SW480 (cell line): ENCODE data around the gene E2F3.
A peak's percentile ranks its signal among the peaks of the same experiment; 100 is the strongest.

Source experiments
- DNase-seq: peaks from one replicate; pipeline ENCODE4 v3.0.0-alpha.2; 2016; ENCODE audit warnings: low spot score

E2F3 gene

DNA sequence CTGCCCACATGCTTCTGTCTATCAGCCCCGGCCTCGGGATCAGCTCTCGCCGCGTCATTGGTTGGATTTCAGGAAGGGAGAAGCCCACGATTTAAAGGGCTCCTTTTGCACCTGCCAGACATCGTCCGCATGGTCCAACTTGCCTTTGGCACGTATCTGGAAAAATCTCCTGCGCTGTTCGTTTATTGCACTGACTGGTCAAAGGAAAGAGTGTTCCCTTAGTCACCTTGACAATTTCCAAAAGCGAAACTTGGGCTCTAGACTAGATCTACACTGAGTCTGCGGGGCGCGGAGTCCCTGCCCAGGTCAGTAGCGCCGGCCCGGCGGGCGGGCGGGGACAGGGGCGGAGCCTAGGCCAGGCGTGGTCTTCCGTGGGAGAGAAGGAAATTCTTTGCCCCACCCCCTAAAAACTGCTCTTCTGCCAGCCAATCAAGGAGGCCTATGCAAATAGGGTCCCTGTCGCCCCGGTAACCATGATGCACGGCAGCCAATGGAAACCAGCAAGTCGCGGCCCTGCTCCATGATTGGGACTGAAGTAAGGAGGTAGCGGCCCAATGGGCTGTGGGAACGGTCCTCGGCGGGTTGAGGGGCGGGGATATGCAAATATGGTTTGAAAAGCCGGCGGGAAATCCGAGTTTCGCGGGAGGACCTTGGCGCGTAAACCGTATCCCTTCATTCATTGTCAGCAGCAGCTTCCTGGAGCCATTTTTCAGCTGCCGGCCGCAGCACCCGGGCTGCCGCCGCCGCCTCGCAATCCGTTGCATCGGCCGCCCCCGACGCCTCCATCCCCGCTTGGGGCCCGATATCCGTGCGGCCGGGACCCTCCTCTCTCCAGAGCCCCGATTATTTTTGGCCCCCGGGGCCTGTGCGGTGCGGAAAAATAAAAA is at the start of gene E2F3:
E2F3 (plus strand) TSS at position 675 of the 887 bp plus-strand sequence. CDS start 354 bp downstream, outside the sequence.
- peak; percentile 99 for DNase-seq

DNA sequence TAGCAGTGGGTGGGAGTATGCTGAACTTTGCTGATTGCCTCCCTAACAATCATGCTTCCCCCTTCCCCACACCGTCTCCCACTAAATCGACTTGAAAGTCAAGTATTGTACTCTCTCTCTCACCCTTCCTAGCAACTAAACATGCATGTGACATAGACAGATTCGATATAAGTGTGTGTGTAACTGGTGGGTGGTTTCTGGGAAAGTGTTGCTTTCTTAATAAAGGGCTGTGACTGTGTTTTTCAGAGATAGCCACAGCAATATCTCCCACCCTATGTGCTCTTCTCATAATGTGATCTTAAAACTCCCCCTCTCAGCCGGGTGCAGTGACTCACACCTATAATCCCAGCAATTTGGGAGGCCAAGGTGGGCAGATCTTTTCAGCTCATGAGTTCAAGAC is 49.3 kb upstream of the E2F3 start:
- DNase-seq, result no peak

DNA sequence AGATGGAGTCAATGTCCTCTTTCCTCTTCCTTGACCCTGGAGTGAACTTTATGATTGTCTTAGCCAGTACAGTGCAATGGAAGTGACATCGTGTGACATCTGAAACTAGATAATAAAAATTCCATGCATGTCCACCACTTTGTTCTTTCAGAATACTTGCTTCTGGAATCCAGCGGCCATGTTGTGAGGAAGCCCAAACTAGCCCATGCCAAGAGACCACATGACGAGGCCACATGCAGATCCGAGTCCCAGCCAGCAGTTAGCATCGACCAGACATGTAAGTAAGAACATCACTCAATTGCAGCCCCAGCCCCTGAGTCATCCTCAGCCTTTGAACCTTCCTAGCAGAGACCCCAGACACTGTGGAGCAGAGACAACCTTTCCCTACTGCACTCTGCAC is 48.5 kb upstream of the E2F3 start:
- no peak for DNase-seq

DNA sequence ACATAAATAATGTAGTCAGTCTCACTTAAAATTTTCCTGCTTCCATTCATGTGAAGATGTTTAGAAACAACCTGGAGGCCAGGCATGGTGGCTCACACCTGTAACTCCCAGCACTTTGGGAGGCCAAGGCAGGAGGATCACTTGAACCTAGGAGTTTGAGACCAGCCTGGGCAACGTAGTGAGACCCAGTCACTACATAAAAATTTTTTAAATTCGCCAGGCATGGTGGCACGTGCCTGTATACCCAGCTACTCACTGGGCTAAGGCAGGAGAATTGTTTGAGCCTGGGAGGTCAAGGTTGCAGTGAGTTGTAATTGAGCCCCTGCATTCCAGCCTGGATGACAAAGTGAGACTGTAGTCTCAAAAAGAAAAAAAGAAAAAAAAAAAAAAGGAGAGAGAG is 47.3 kb upstream of the E2F3 start:
- no peak for DNase-seq

DNA sequence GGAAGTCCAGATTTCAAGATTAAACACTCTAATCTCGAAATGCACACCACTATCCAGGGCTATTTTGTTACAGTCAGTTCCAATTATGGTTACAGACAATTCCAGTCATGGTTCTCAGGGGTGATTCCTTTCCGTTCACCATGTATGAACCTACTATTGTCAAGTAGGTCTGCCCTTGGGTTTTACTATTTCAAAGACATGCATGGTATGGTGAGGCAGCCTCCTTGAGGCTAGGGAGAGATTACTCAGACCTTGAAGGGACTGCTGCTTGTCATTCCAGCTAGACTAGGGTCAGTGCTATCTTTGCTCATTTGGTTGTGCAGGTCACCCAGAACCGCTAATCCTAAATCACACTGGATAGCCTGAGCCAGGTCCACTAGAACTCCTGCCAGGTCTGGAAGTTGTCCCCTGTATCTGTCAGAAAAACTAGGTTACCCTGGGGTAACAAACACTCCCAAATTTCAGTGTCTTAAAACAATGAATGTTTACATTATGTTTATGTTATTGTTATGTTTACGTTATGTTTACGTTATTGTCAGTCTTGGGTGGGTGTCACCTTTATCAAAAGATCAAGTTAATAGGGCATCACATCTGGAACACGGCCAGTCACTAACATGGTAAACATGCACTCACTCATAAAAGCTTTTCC is 41.1 kb upstream of the E2F3 start:
- DNase-seq, result no peak

DNA sequence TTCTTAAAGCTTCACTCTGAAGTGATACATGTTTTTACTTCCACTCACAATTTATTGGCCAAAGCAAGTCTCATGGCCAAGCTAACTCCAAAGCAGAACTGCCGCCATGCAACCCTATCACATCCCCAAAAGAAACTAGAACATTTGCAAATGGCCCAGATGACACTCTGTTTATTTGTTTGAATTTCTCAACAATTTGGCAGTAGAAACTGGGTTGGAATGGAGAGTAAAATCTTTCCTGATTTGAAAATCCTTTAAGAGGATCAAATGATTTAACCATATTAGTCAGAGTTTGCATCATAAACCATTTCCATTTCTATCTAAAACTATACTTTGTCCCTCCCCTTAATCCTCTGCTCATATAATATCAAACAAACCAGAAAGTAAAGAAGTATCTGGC is 39.1 kb upstream of the E2F3 start:
- no peak for DNase-seq

DNA sequence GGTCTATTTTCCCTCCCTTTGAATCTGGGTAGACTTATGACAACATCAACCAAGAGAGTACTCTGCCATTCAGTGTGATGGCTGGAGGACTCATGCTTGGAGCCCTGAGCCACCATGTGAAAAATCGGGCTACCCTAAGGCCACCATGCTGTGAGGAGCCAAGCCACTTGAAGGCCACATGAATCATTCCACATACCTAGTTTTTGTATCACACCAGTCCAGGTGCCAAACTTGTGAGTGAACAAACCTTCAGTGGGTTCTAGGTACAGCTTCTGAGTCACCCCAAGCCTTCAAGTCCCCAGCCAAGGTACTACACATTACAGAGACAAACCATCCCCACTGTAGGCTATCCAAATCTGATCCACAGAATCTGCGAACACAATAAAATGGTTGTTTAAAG is 37.4 kb upstream of the E2F3 start:
- no peak for DNase-seq

DNA sequence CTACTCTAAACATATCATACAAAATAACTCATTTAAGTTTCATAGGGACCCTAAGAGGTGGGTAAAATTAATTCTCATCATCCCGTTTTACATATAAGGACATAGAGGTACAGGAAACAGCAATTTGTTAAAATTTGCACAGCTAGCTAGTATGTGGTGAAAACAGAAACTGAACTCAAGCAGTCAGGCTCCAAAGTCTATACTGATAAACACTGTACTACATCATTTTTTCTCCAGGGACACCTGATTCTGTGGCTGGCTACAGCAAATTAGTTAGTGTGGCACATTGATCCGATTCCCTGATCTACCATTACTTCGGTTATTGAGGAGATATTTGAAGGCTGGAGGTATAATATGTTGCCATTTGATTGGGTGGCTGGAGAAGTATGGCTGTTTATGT is 36.2 kb upstream of the E2F3 start:
- DNase-seq, result no peak

DNA sequence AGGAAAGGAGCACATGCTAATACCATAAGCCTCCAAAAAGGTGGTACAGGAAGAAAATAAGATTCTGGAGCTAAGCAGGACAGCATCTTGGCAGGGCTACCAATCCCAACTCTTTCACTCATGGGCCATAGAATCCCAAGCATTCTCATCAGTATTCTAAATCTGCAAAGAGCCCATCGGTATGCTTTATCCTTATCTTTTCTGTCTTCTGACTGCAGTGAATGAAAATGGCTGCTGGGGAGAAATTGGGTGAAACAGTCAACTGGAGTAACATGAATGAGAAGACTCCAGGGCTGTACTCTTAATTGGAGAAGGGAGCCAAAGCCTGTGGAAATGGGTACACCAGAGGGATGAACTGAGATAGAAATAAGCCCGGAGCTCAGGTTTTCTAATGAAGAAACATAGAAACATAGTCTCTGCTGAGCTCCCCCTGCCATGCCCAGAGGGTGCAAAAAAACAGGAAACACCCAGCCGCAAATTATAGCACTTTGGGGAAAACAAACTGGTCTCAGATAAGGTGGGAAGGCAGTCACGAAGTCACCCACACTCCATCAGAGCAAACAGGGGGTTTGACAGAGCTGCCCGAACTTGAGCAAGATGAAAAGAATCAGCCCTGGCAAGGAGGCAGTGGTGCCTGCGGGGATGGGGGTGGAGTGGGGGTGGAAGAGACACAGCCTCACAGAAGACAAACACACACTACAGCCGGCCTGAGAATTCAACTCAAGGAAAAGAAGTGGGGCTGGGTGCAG is 35.4 kb upstream of the E2F3 start:
- DNase-seq, result no peak

DNA sequence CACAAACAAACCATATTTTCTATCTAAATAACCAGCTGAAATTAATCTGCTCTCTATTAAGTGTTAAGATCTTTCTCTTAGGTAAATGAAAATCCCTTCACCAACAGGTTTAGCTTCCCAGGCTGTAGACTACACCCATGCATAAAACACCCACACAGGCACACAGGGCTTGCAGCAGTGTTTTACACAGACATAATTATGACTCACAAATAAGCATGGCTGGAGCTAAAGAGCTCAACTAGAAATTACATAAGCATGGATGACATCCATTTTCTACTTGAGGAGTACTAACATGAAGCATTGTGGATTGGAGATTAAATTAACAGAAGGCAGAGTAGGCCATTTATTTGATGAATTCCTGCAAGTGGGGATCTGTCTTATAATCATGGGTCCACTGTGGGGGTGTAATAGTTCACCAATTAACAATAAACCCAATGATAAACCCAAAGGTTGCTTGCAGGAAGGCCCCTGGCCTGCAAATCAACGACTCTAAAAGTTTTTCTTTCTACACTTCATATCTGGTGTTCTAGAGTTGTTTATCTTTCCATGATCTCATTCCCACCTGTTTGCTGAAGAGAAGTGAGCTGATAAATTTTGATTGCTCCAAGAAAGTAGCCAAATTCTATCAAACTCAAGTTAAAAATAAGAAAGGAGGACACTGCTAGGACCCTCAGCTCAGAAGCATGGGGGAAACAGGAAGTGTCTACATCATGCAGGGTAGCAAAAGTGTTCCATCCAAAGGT is 33.8 kb upstream of the E2F3 start:
- DNase-seq, result peak; percentile 5

DNA sequence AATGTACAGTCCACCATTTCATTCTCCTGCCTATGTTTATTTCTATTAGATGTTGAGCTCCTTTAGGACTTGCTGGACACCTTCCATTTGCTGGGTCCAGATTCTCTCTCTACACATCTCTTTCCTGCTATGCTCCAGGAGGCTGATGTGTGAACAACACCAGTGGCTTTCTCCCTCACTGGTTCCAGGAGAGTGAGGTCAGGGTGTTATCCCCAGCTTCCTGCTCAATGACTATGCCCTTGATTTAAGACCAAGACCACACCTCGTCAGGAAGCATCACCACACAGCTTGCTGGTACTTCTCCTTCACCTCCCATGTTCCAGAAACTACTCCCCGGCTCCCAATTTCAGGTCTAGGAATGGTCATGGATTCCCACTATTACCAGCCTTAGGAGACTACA is 31.3 kb upstream of the E2F3 start:
- DNase-seq, result no peak

DNA sequence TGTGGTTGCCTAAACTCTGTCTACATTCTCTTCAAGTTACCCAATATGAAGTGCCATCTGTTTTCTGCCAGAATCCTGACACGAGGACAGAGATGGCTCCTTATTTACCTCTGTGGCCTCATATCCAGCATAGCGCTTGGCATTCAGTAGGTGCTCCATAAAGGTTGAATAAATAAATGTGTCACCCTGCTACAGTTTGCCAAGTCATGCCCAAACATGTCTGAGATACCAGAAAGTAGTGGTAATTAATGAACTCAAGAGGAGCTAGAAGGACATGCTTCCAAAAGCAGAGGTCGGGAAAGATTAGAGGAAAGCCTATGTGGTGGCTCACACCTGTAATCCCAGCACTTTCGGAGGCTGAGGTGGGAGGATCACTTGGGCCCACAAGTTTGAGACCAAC is 30.9 kb upstream of the E2F3 start:
- no peak for DNase-seq

DNA sequence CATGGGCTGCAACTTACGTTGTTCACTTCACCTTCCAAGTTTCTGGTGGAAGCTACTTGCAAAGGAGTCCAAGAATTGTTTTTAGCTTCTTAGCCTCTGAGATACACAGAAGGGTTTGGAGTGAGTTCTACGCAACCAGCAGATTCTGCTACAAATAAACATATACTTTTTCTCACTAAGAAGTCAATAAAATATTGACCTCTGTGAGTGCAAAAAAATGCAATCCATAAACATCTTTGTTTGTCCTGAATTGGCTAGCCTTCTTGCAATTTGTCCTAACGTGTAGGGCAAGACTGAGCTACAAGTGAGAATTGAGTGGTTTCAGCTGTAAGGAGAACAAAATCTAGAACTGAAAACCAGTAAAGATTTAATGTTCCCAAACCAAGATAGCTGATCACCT is 26.2 kb upstream of the E2F3 start:
- no peak for DNase-seq

DNA sequence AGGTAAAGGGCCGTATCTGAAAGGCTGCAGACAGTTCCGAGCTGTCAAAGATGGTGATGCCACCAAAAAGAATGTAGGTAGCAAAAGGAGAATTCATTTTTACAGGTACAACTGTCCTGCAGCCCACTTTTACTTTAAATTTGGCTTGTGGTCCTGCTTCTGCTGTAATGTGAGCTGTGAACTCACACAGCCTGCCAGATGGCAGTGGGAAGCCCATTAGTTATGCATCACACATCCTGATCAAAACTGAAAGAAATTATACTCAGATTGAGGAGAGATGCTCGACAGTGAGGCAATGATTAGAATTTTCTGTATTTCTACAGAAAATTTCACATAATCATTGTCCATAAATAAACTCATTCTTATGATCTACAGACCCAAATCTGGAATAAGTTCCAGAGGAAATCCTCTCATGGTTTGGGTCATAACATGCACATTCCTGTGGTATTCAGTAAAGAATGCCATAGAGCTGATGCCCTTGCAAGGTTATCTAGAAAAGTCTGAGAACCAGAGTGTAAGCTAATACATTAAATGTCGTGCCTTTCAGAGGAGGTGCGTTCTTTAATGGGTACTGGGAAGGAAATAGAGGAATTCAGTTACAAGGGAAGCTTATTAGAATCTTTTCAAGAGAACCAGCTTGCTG is 23.9 kb upstream of the E2F3 start:
- DNase-seq, result peak; percentile 19

DNA sequence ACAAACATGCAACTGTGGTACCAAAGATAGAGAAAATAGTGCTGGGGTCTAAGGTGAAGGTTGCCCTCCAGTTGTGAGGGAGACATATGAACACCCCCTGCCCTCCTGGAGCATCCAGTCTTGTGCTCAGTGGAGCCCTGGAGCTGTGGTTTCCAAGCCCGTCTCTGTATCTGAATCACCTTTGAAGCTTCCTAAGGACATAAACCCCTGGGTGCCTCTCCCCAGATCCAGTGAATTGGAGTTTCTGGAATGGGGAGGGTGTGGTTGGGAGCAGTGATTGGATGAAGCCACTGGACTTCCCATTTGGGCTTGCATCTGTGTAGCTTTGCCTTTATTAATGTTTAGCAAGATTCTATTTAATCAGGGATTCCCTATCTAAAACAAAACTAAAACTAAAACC is 22.4 kb upstream of the E2F3 start:
- no peak for DNase-seq

DNA sequence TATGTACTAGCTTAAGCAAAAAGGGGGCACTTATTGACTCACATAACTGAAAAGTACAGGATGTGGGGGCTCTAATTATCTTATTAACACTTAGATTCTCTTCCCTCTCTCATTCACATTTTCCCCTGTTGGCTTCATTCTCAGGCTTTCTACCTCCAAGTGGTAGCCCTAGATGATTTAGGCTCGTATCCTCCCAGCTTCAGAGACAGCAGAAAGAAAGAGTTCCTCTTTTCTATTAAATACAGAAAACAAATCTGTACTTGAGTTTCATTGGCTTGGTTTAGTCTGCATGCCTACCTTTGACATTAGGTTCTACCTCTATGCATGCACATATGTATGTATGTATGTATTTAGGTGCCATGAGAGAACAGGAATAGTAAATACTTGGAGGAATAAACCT is 15.5 kb upstream of the E2F3 start:
- DNase-seq, result no peak

DNA sequence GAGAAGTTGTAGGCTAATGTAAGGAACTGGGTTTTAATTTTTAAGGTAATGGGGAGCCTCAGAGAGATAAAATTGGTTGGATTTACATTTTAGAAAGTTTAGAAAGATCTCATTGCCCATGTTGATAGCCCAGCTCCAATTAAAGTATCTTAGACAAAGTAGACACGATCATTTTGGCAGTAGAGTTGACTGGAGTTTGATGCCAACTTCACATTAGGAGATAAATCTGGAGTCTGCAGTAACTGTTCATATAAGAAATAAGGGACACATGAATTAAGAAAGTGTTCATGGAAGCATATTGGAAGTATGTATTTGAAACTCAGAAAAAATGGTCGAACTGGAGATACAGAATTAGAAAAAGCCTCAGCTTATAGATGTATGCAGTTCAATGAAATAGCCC is 12.6 kb upstream of the E2F3 start:
- no peak for DNase-seq

DNA sequence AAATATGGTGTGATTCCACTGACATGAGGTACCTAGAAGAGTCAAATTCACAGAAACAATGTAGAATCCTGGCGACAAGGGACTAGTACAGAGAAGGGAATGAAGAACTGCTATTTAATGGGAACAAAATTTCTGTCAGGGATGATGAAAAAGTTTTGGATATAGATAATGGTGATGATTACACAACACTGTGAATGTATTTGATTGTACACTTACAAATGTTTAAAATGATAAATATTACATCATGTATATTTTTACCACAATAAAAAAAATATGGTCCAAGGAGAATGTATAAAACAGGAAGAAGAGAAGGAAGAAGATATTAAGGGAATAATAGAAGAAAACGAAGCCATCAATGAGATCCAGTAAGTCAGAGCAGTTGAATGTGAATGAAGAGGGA is 8.4 kb upstream of the E2F3 start:
- no peak for DNase-seq

DNA sequence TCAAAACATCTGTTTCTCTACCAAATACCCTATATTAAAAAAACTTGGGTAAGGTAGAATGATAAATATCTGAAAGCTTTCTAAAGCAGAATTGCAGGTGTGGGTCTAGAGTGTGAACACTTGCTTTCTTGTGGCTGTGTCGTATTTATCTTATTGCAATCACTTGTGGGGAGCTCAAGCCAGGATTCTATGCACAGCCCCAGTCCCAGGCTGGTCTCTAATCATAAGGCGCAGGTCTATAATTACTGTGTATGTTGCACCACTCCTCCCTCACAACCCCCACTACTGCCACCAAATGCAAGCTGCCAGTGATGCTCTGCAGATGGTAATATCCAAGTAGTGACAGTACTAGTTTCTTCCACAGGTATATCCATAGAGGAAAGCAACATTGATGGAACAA is 2.2 kb upstream of the E2F3 start:
- DNase-seq, result no peak

DNA sequence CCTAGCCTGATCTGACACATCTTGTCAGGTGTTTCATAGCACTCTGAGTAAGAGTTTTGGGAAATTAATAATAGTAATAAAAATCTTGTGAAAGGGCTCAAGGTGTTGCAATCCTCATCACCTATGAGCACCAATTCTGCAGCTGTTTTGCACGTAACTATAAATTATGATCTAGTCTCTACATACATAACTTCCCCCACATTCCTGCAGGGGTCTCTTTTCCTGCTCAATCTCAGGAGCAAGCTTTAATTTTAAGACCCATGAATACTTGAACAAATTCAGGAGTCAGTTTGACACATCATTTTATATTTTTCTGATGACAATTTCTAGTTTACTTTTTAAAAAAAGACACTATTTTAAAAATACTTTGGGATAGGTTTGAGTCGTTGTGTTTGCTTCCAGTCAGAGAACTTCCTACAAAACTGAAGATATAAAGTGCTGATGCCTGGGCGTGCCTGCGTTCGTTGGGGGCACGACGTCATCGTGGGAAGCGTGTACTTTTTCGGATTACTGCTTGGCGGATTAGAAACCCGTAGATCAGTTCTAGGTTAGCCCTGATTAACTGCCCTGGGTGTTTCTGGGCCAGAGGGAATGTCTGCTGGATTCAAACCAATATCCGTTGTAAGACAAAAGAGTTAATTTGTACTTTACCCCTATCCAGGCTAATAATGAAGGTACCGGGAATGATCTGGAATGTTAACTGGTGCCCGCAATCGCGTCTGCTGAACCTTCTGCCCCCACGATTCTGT is 1.0 kb upstream of the E2F3 start:
- peak; percentile 45 for DNase-seq

DNA sequence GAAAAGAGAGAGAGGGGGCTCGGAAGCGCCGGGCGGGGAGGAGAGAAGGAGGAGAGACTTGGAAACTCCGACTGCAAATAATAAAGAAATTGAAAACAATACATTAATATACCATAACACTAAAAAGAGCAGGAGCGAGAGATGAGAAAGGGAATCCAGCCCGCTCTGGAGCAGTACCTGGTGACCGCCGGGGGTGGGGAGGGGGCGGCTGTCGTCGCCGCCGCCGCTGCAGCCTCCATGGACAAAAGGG is 338 bp downstream of the E2F3 start:
- no peak for DNase-seq
